HG02870 (cell line): Measurements from ENCODE around the gene CHN1.

Experiments used
- ATAC-seq: cut with Tn5 transposase; IDR thresholded peaks from one replicate; pipeline ENCODE4 v1.9.1; 2021; ENCODE audit warnings: mild to moderate bottlenecking, moderate library complexity; ENCODE audit not compliant: unreplicated experiment

Gene CHN1

DNA sequence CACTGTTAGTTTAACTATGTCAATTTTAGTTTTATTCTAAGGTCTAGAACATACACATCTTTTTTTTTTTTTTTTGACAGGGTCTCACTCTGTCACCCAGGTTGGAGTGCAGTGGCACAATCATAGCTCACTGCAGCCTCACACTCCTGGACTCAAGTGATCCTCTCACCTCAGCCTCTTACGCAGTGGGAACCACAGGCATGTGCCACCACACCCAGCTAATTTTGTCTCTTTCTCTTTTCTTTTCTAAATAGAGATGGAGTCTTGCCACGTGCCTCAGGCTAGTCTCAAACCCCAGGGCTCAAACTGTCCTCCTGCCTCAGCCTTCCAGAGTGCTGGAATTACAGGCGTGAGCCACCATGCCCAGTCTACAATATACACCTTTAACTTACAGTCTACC, 171.4 kb downstream of the CHN1 start:
- ATAC-seq: no peak

GRCh38 chr2:174830561-174830960, 174.6 kb downstream of the CHN1 start:
- no peak for ATAC-seq

- no peak for ATAC-seq
Measured at GRCh38 chr2:174829550-174829949, 175.6 kb downstream of the CHN1 start.

DNA sequence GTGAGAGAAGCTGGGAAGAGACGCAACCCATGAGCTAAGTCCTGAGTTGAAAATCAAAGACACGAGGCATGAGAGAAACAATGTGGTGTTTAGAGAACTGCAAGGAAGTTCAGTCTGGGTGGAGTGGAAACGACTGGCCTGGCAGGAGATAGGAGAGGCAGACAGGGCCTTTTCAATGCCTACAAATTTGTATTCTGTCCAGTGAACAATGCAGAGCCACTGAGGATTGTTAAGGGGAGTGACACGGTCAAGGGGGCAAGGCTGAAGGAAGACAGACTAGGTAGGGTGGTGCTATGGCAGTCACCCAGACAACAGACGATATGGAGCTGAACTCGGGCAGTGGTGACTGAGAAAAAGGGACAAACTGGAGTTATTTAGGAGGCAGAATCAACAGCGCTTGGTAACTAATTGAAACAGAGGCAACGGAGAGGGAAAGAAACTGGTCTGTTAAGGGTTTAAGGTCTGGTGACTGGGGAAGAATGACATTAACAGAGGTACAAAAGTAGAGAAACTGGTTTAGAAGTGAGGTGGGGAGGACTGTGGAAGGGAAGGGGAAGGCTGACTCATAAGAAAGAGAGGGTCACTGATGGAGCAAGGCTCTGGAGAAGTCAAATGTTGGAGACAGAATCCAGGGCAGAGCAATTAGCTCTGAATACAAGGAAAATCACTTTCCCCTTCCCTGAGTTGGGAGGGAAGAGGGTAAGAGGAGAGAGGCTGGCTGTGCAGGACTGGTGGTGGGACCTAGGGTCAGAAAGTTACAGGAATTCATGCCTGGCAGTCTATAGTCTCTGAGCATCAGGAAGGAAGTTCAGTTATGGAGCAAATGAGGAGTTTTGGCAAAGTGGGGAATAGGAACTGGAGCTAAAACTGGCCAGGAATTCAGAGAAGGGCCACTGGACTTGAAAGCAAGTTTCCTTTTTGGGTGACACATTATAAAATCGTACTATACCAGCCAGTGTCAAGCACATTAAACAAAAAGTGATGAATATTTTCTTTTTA, 177.5 kb downstream of the CHN1 start:
- ATAC-seq: no peak

- no peak for ATAC-seq
Measured at GRCh38 chr2:174826051-174826450, 179.1 kb downstream of the CHN1 start.

DNA sequence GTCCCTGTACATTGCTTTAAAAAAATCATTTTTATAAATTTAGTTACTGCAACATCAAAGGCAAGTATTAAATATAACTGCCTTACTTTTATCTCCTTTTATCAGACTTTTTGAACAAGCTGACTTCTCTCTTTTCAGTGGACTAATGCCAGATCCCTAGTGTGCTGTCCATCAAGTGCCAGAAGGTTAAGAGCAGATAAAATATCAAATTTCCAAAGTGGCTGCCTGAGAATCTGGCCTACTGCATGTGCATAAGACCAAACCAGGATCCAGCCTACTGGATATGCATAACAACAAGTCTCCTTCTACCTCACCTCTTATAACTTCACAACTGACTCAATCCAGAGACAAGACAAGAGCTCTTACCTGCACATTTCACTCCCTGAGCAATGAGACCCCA, 181.1 kb downstream of the CHN1 start:
- ATAC-seq: no peak

GRCh38 chr2:174821628-174822027, 183.6 kb downstream of the CHN1 start:
- ATAC-seq: no peak

DNA sequence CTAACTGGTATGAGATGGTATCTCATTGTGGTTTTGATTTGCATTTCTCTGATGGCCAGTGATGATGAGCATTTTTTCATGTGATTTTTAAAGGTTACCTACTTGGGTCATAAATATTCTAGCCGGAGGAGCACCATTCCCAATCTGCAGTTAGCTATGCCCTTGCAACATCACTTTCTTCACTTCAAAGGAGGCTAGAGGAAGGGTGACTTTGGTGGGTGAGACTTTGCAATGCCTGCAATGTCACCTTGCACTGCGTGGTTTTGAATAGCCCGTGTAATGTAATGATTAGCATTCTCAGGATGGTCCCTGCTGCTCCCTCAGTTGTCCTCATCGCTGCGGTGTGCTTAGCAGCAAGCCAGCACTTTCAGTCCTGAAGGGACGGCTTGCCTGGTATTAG, 184.8 kb downstream of the CHN1 start:
- ATAC-seq: no peak

DNA sequence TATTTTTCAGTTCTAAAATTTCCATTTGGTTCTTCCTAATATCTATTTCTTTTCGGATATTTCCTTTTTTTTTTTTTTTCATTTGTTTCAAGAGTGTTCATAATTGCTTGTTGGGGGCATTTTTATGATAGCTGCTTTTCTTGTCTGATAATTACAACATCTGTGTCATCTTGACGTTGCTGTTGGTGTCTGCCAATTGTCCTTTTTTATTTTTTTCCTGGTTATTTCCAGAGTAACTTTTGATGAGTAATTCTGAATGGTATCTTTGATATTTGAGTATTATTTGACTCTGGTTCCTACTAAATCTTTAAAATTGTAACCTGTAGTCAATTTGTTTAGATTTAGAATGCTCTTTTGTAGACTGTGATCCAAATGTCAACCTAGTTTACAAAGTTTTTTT, 189.7 kb downstream of the CHN1 start:
- no peak for ATAC-seq

GRCh38 chr2:174812037-174812436, 193.1 kb downstream of the CHN1 start:
- ATAC-seq: no peak

DNA sequence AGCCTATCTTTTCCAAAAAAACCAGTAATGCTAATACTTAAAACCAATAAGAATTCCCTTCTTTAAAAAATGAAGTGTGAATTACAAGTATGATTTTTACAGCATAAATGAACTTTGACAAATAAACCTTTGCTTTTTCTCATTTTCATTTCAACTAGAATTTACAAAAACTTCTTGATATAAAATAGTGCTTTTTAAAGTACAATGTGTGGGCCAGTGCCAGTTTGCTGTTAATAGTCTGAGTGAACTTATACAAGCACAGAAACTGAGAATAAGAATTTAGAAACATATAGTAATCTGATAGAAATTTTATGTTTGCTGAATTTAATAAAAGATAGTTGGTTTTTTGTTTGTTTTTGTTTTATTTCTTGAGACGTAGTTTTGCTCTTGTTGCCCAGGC, 197.2 kb downstream of the CHN1 start:
- ATAC-seq: no peak

- no peak for ATAC-seq
Measured at GRCh38 chr2:174805803-174806202, 199.4 kb downstream of the CHN1 start.

GRCh38 chr2:174802459-174802858, 202.7 kb downstream of the CHN1 start:
- no peak for ATAC-seq

DNA sequence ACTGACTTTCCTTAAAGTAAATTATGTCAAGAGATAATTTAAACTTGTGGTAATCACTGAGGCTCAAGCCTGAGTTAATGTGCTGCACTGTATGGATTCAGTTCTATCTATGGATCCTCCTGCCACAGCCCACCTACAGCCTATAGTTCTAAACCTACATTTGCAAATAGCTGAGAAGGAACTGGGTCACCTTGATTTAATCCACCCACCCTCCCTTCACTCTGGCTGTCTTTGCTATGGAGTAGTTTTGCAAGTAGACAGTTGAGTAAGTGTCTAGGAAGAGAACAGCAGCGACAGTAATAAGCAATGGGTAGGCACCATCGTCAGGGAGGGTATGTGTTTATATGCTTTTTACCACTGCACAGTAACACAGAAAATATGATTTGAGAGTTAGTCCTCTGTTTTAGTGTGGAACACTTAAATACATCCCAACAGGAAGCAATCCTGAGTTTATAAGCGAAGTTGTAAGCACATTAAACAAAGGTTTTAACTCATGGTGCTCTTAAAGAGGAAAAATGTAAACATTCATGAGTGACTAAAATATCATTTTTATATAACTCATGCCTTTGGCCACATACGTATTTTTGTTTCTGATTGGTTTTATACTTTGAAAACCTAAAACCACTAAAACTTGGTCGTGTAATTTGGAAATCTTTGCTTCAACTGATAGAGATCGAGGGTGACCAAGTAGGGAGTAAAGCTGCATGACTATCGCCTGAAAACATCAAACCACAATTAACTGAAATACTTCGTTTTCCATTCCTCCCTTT, 204.6 kb downstream of the CHN1 start:
- no peak for ATAC-seq

DNA sequence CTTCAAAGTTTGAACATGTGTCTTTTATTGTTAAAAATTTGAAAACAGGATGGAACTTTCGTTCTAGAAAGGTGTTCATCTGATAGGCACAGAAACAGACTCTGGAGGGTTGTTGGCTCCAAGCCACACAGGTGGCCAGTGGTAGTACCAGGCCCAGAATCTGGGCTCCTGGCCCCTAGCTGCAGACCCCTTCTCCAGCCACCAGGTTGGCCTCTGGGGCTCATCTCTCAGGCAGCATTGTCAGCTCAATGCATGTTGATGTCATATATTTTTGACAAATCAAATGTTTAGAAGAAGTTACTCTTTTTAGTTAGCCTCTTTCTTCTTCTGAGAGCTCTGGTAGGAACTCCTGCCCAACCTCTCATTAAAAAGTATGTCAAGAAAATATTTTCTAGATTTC, 206.4 kb downstream of the CHN1 start:
- no peak for ATAC-seq

- no peak for ATAC-seq
Measured at GRCh38 chr2:174797781-174798276, 207.4 kb downstream of the CHN1 start.

- no peak for ATAC-seq
Measured at GRCh38 chr2:174796319-174796771, 208.8 kb downstream of the CHN1 start.

GRCh38 chr2:174794851-174795374, 210.3 kb downstream of the CHN1 start:
- no peak for ATAC-seq

DNA sequence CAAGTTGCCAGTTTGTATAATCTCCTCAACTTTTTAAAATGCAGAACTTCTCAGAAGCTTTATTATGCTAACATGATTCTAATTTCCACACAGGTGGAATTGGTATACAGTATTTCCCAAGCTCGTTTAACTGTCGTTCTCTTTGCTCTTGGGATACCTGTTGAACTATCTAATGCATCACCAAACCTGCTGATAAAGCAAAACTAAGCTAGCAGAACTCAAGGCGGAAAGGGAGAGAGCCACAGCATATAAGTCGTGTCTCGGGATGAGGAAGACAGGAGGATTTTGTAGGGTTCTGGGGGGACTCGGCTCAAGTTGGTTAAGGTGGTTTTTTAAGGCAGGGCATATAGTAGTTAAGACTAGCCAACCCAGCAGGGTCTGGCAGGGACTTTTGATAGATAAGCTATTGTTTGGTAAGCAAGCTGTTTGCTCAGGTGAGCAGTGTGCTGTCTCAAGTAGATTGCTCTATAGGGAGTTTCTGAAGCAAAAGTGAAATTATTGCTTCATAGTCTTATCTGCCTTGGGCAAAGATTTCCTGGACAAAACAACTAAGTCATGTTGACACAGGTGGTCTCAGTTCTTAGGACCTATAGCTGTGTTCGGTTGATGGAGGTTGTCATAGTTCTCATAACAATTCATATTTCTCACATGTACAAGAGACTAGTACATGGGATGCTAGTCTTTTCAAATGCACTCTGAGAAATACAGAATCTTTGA, 212.7 kb downstream of the CHN1 start:
- no peak for ATAC-seq

DNA sequence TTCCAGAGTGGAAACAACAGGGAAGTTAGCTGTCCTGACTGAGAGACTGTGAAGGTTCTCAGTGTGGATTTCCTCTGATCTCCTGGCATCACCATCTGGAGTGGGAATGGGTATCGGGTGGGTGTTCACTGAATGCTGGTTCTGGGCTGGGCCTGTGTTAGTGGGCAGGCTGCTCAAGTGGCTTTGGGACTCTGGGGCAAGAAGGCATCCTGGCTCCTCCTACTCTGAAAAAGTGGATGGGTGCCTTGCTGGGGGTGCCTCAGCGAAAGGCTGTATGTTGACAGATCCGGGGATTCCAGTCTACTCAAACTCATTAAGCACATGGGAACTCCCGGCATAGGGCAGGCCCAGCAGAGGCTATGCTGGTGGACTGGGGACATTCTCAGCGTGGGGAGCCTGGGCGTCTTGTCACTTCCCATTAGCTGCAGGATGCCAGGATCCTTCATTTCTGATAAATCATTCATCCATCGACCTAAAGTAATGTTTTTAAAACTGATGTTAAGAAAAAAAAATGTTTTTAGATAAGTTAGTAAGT, 213.4 kb downstream of the CHN1 start:
- ATAC-seq: no peak

DNA sequence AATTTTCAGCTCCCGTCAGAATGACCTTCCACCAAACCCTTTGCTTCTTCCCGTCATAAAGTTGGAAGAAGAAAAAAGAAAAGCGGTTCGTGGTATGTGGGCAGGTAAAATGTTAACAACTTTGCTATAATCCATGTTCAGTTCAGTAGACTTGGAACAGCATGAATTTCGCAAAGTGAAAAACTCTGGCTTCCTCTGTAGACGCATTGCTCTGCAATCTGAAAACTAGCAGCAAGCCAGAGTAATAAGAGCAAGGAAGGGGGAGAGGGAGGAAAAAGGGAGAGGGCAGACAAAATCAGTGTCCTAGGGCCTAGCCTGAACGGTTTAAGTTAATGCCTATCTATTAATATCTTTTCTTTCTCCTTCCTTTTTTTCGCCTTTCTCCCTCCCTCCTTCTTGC, 214.2 kb downstream of the CHN1 start:
- ATAC-seq: no peak
